Neural cell (in vitro differentiated cells): ENCODE data around the gene EPB41L5. TPM values are rescaled to one million over a fixed set of nuclear protein-coding genes. Genes with fewer than 3 reads are reported as not detected.
"Not testable (repeated sequence)": the region's sequence is repeated elsewhere in the genome, so short reads cannot be mapped to it uniquely, and the experiment has no call there.

Experiments used
- H2AFZ ChIP-seq: fragments of 200-600, 300-800 bp; sonication (generic), shearing (Covaris generic); 2 replicates; pipeline ENCODE4 v1.6.0; 2014; ENCODE audit warnings: low read depth, mild to moderate bottlenecking, antibody characterized with exemption, low read length, moderate library complexity
- H3F3A ChIP-seq: fragments of 200-600 bp; shearing (Covaris generic); 2 replicates; pipeline ENCODE4 v1.6.1; 2016; ENCODE audit warnings: mild to moderate bottlenecking, moderate library complexity, mixed read lengths, antibody characterized with exemption, low read length; ENCODE audit not compliant: insufficient read depth, poor library complexity, severe bottlenecking
- H3K27ac ChIP-seq: fragments of 200-600, 300-800 bp; sonication (generic), shearing (Covaris generic); 2 replicates; pipeline ENCODE4 v1.5.1; 2014; ENCODE audit warnings: mild to moderate bottlenecking, low read length, moderate library complexity
- H3K27me3 ChIP-seq: fragments of 300-800, 200-600 bp; sonication (generic), shearing (Covaris generic); 2 replicates; pipeline ENCODE4 v1.6.0; 2014; ENCODE audit warnings: mild to moderate bottlenecking, low read depth, low read length, moderate library complexity; ENCODE audit not compliant: insufficient read depth
- H3K36me3 ChIP-seq: fragments of 300-800, 200-600 bp; sonication (generic), shearing (Covaris generic); 2 replicates; pipeline ENCODE4 v1.5.1; 2014; ENCODE audit warnings: mild to moderate bottlenecking, antibody characterized with exemption, low read length, moderate library complexity; ENCODE audit not compliant: insufficient read depth
- H3K4me2 ChIP-seq: fragments of 300-800, 200-600 bp; sonication (generic), shearing (Covaris generic); 2 replicates; pipeline ENCODE4 v1.6.0; 2014; ENCODE audit warnings: mild to moderate bottlenecking, low read length
- H3K4me3 ChIP-seq: fragments of 300-800, 200-600 bp; sonication (generic), shearing (Covaris generic); 2 replicates; pipeline ENCODE4 v1.5.1; 2014; ENCODE audit warnings: mild to moderate bottlenecking, low read length, moderate library complexity
- H3K79me2 ChIP-seq: fragments of 200-600 bp; shearing (Covaris generic); replicated peaks from 2 replicates; pipeline ENCODE4 v1.6.0; 2014; ENCODE audit warnings: mild to moderate bottlenecking, low read length, moderate library complexity; ENCODE audit not compliant: insufficient read depth
- H3K9ac ChIP-seq: fragments of 300-800, 200-600 bp; sonication (generic), shearing (Covaris generic); 2 replicates; pipeline ENCODE4 v1.6.1; 2016; ENCODE audit warnings: mild to moderate bottlenecking, low read length, mixed read lengths
- H3K9me2 ChIP-seq: fragments of 200-600 bp; shearing (Covaris generic); 2 replicates; pipeline ENCODE4 v1.6.1; 2016; ENCODE audit warnings: mild to moderate bottlenecking, low read length, mixed read lengths; ENCODE audit not compliant: insufficient read depth
- H3K9me3 ChIP-seq: fragments of 200-600, 300-800 bp; sonication (generic), shearing (Covaris generic); 2 replicates; pipeline ENCODE4 v1.6.1; 2016; ENCODE audit warnings: mild to moderate bottlenecking, mixed run types, low read length, moderate library complexity, mixed read lengths
- H4K20me1 ChIP-seq: fragments of 200-600 bp; shearing (Covaris generic); 2 replicates; pipeline ENCODE4 v1.6.1; 2016; ENCODE audit warnings: mild to moderate bottlenecking, mixed run types; ENCODE audit not compliant: insufficient read depth
- CTCF ChIP-seq: fragments of 450-650 bp; IDR thresholded peaks from 2 replicates; pipeline ENCODE4 v1.5.1; 2014; ENCODE audit warnings: antibody characterized with exemption, mild to moderate bottlenecking, moderate library complexity; ENCODE audit not compliant: poor library complexity, severe bottlenecking
- EP300 ChIP-seq: fragments of 450-650 bp; conservative IDR thresholded peaks from 2 replicates; pipeline ENCODE4 v1.6.1; 2014; ENCODE audit warnings: antibody characterized with exemption, mild to moderate bottlenecking, moderate library complexity; ENCODE audit not compliant: poor library complexity, severe bottlenecking
- EZH2 ChIP-seq: fragments of 200-600, 300-800 bp; shearing (Covaris generic), sonication (generic); IDR thresholded peaks from 2 replicates; pipeline ENCODE4 v1.6.1; 2014; ENCODE audit warnings: antibody characterized with exemption, low read length, borderline replicate concordance, mild to moderate bottlenecking; ENCODE audit not compliant: insufficient read depth, poor library complexity, severe bottlenecking
- MXI1 ChIP-seq: fragments of 450-650 bp; conservative IDR thresholded peaks from 2 replicates; pipeline ENCODE4 v1.6.1; 2014; ENCODE audit warnings: antibody characterized with exemption, mild to moderate bottlenecking; ENCODE audit not compliant: poor library complexity, severe bottlenecking
- POLR2AphosphoS5 ChIP-seq: IDR thresholded peaks from 2 replicates; pipeline ENCODE4 v1.6.1; 2012
- RAD21 ChIP-seq: fragments of 450-650 bp; conservative IDR thresholded peaks from 2 replicates; pipeline ENCODE4 v1.6.1; 2014; ENCODE audit warnings: antibody characterized with exemption, mild to moderate bottlenecking, moderate library complexity
- REST ChIP-seq: IDR thresholded peaks from 2 replicates; pipeline ENCODE4 v1.6.1; 2012; ENCODE audit warnings: borderline replicate concordance
- SMC3 ChIP-seq: fragments of 450-650 bp; conservative IDR thresholded peaks from 2 replicates; pipeline ENCODE4 v1.6.1; 2014; ENCODE audit warnings: antibody characterized with exemption, mild to moderate bottlenecking, moderate library complexity; ENCODE audit not compliant: poor library complexity
- TAF1 ChIP-seq: IDR thresholded peaks from 2 replicates; pipeline ENCODE4 v1.6.1; 2012; ENCODE audit warnings: low read depth
- polyA plus RNA-seq: library from polyadenylated mRNA; depleted of rRNA; stranded (reverse); fragments of >200 nt; gene quantifications from 2 replicates; pipeline ENCODE4 v1.2.3, GENCODE V29; 2014

Gene EPB41L5
- polyA plus RNA-seq, 1 donor from 2014 or later, result 32.9 TPM

GRCh38 chr2:120042359-120042758 lies 29.5 kb downstream of the EPB41L5 start:
- Histone ChIP-seq H3K9me3 (peaks cover 4% of the 10 kb centered on the region), H3F3A (no peaks in the 10 kb centered on the region), H3K4me3 (no peak overlapping the region), H3K36me3 (peaks cover 10% of the 10 kb centered on the region), H3K27ac (no peak overlapping the region), H4K20me1 (no peaks in the 10 kb centered on the region), H3K4me2 (no peak overlapping the region), H3K9ac (no peak overlapping the region), H3K9me2 (no peaks in the 10 kb centered on the region), H3K79me2 (no peaks in the 10 kb centered on the region), H2AFZ (no peak overlapping the region), H3K27me3 (no peaks in the 10 kb centered on the region)
- TF ChIP-seq RAD21 (no peak), EZH2 (no peak), CTCF (no peak), EP300 (no peak), POLR2AphosphoS5 (no peak), REST (no peak), TAF1 (no peak), MXI1 (no peak), SMC3 (no peak)

- no peaks in the 10 kb centered on the region for H4K20me1 ChIP-seq
- no peak overlapping the region for H3K4me3 ChIP-seq
- no peaks in the 10 kb centered on the region for H3K27me3 ChIP-seq
- H3K9ac ChIP-seq, result no peak overlapping the region
- TF ChIP-seq MXI1, result no peak
- H3F3A ChIP-seq, result no peaks in the 10 kb centered on the region
- H3K9me3 ChIP-seq, result no peaks in the 10 kb centered on the region
- H3K4me2 ChIP-seq, result no peak overlapping the region
- H3K79me2 ChIP-seq, result no peaks in the 10 kb centered on the region
- no peak overlapping the region for H3K27ac ChIP-seq
- H2AFZ ChIP-seq, result no peak overlapping the region
- H3K36me3 ChIP-seq, result peaks cover 10% of the 10 kb centered on the region
- no peaks in the 10 kb centered on the region for H3K9me2 ChIP-seq
Measured at GRCh38 chr2:120044336-120044735, 31.5 kb downstream of the EPB41L5 start.

GRCh38 chr2:120045775-120046174 lies 32.9 kb downstream of the EPB41L5 start:
- not testable (repeated sequence) for H3K4me3 ChIP-seq, H3K27me3 ChIP-seq, H2AFZ ChIP-seq, H3K27ac ChIP-seq, H4K20me1 ChIP-seq, H3F3A ChIP-seq, H3K79me2 ChIP-seq, H3K9me2 ChIP-seq, H3K4me2 ChIP-seq, H3K9me3 ChIP-seq, H3K9ac ChIP-seq
- peaks cover 10% of the 10 kb centered on the region for H3K36me3 ChIP-seq

- not testable (repeated sequence) for H3K4me3 ChIP-seq, H3K27ac ChIP-seq, H3K79me2 ChIP-seq, H3K27me3 ChIP-seq, H3K9me2 ChIP-seq, H3K9ac ChIP-seq, H4K20me1 ChIP-seq, H3F3A ChIP-seq, H3K9me3 ChIP-seq, H3K4me2 ChIP-seq, H2AFZ ChIP-seq
- peaks cover 10% of the 10 kb centered on the region for H3K36me3 ChIP-seq
Measured at GRCh38 chr2:120046252-120046651, 33.4 kb downstream of the EPB41L5 start.
